ENCODE results near the gene PVALB. TPM values are rescaled to one million over a fixed set of nuclear protein-coding genes. Genes with fewer than 3 reads are reported as not detected.

PVALB gene
- total and polyA plus RNA-seq, 12 donors, result 0.65 to 3.3 (median 1.3) TPM; not detected in 8

DNA sequence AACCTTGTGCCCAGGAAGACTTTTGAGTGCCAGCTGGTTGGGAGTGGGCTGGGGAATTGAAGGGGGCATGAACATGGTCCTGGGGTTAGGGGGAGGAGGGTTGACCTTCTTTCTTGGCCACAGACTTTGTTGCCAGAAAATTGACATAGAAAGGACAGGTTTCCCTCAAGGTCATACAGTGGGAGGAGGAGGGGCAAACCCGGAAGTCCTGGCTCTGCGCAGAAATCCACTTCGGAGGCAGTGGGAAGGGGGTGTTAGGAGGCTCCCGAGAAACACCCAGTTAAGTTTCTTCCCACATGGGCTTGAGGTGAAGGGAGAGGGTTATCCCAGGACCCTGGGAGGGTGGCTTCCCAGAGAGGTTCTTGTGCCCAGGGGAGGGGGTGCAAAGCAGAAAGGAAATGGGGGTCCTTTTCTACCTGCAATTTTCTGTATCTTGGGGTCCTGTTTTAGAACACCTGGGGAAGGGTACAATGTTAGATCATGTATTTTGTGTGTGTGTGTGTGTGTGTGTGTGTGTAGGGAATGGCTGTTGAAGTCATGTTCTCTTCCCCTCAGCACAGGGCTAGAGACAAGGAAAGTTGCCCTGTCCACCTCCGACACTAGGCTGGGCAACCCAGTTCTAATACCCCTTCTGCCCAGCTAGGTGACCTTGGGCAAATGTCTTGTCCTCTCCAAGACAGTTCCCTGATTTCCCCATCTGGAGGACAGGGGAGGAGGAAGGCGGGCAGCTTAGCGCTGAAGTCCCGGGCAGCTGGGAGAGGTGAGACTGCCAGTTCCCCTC lies 1.1 kb downstream of the PVALB start:
- Histone ChIP-seq H3K27ac (no peak overlapping the region), H3K4me3 (no peak overlapping the region), H3K4me1 (replicated peaks in 1 of 2) (peaks cover 11 to 15% of the 10 kb centered on the region in 2 donors), H3K27me3 (peaks cover 41% of the 10 kb centered on the region), H3K9me3 (replicated peaks in 1 of 3) (no peaks in the 10 kb centered on the region), H3K36me3 (replicated peaks in 1 of 2) (no peaks in the 10 kb centered on the region)
- WGBS, 4 donors, result 31 to 45% (median 35%) methylated on average over 6 to 8 of the region's 8 CpGs
- TF ChIP-seq CTCF (IDR thresholded peaks at IDR 0.05), result no peak
- no peak for TF ChIP-seq POLR2A (IDR thresholded peaks at IDR 0.05)
- DNase-seq, result no peak
- intact Hi-C loops (cut with DNase I), result no loop called here

DNA sequence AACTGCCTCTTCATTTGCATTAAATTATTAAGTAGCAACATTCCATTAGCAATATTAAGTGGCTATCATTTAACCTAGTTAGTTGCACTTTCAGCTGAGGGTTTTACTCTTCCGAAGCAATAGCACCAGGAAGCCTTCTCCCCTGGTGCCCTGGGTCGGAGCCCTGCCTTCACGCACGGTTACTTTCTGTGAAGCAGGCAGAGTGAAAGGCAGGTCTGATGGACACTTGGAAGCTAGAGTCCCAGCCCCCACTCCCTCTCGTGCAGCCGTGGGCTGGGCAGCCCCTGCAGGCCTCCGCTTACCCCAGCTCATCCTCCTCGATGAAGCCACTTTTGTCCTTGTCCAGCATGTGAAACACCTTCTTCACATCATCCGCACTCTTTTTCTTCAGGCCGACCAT lies 2.0 kb downstream of the PVALB start:
- TF ChIP-seq POLR2A (IDR thresholded peaks at IDR 0.05) (no peak), CTCF (IDR thresholded peaks at IDR 0.05) (no peak)
- H3K27me3 ChIP-seq, result peaks cover 36% of the 10 kb centered on the region

DNA sequence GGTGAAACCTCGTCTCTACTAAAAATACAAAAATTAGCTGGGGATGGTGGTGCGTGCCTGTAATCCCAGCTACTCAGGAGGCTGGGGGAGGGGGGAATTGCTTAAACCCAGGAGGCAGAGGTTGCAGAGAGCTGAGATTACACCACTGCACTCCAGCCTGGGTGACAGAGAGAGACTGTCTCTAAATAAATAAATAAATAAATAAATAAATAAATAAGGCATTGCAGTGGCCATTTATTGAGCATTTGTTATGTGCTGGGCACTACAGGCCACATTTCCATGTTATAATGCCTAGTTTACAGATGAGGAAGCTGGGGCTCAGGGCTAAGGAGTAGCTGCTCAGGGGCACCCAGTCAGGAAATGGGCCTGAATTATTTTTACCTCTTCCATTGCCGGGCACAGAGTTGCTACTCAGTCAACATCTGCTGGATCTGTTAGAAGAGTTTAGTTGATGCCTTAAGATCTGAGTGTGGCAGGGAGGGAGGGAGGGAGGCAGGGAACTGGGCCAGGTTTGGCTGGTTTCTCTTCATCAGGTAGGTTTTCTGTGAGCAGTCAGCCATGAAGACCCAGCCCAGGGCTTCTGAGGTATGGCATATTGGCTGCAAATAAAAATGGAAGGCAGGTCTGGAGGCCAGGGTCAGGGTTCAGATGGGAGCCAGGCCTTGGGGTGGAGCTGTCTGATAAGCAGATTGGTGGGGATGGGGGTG lies 5.6 kb downstream of the PVALB start:
- 70 to 87% (median 82%) methylated on average over 3 of the region's 3 CpGs for WGBS, 4 donors
- Histone ChIP-seq H3K9me3 (replicated peaks in 1 of 3) (no peaks in the 10 kb centered on the region), H3K27me3 (peaks cover 3% of the 10 kb centered on the region), H3K4me1 (replicated peaks in 1 of 2) (peaks cover 0 to 3% of the 10 kb centered on the region in 2 donors), H3K36me3 (replicated peaks in 1 of 2) (no peaks in the 10 kb centered on the region), H3K4me3 (no peak overlapping the region), H3K27ac (no peak overlapping the region)
- no peak for TF ChIP-seq CTCF (IDR thresholded peaks at IDR 0.05)
- TF ChIP-seq POLR2A (IDR thresholded peaks at IDR 0.05), result no peak
- DNase-seq, result no peak
- intact Hi-C loops (cut with DNase I), result no loop called here

More for the DNA sequence above, 2.0 kb downstream of the PVALB start:
- no peak overlapping the region for H3K4me3 ChIP-seq
- peaks cover 11 to 15% of the 10 kb centered on the region in 2 donors for H3K4me1 ChIP-seq (replicated peaks in 1 of 2)
- H3K36me3 ChIP-seq (replicated peaks in 1 of 2), result no peaks in the 10 kb centered on the region
- H3K9me3 ChIP-seq (replicated peaks in 1 of 3), result no peaks in the 10 kb centered on the region
- intact Hi-C loops (cut with DNase I), result no loop called here
- 67 to 79% (median 78%) methylated on average over 10 of the region's 10 CpGs for WGBS, 4 donors
- no peak overlapping the region for H3K27ac ChIP-seq
- no peak for DNase-seq

GRCh38 chr22:36809351-36809750 lies 7.5 kb downstream of the PVALB start:
- Histone ChIP-seq H3K4me3 (no peak overlapping the region), H3K4me1 (replicated peaks in 1 of 2) (no peaks in the 10 kb centered on the region), H3K9me3 (replicated peaks in 1 of 3) (no peaks in the 10 kb centered on the region), H3K36me3 (replicated peaks in 1 of 2) (no peaks in the 10 kb centered on the region), H3K27me3 (no peaks in the 10 kb centered on the region), H3K27ac (no peak overlapping the region)
- no peak for TF ChIP-seq CTCF (IDR thresholded peaks at IDR 0.05)
- TF ChIP-seq POLR2A (IDR thresholded peaks at IDR 0.05), result no peak
- WGBS, 4 donors, result 84 to 90% (median 86%) methylated on average over 6 of the region's 6 CpGs
- DNase-seq, result no peak
- intact Hi-C loops (cut with DNase I), result no loop called here

Data from adrenal gland (tissue), 12 donors.